WERI-Rb-1 (cell line): ENCODE results near the gene MYH14.

Source experiments
- DNase-seq: peaks from one replicate; pipeline ENCODE4 v3.0.0-alpha.2; 2020
- H3K27ac ChIP-seq: fragments of 250-450 bp; sonication (Bioruptor Pico); 2 replicates; pipeline ENCODE4 v1.5.1; 2020; ENCODE audit warnings: mild to moderate bottlenecking, moderate library complexity
- H3K27me3 ChIP-seq: fragments of 250-450 bp; sonication (Bioruptor Pico); 2 replicates; pipeline ENCODE4 v1.5.1; 2021; ENCODE audit warnings: mild to moderate bottlenecking, low read depth, moderate library complexity; ENCODE audit not compliant: insufficient read depth, severe bottlenecking
- H3K36me3 ChIP-seq: fragments of 250-450 bp; sonication (Bioruptor Pico); 2 replicates; pipeline ENCODE4 v1.5.1; 2020; ENCODE audit warnings: mild to moderate bottlenecking, moderate library complexity
- H3K4me3 ChIP-seq: 2 replicates; pipeline ENCODE4 v1.5.1; 2011; ENCODE audit warnings: low read depth, mild to moderate bottlenecking, control low read depth, low read length
- H3K9me3 ChIP-seq: fragments of 250-450 bp; sonication (Bioruptor Pico); 2 replicates; pipeline ENCODE4 v1.5.1; 2021; ENCODE audit warnings: mild to moderate bottlenecking, moderate library complexity; ENCODE audit not compliant: severe bottlenecking
- CTCF ChIP-seq: IDR thresholded peaks from 2 replicates; pipeline ENCODE4 v1.5.1; 2011; ENCODE audit warnings: low read depth, mild to moderate bottlenecking, control low read depth, inconsistent platforms, low read length

MYH14 gene

GRCh38 chr19:50203281-50204080 is at the start of gene MYH14:
TSS of gene MYH14 (plus strand) at chr19:50203622. CDS start at chr19:50210366, 6,744 bp downstream.
- TF ChIP-seq CTCF: no peak

GRCh38 chr19:50154529-50154928 is 48.9 kb upstream of the MYH14 start:
- peaks cover 3% of the 10 kb centered on the region for H3K9me3 ChIP-seq
- H3K27ac ChIP-seq: no peak overlapping the region
- no peak overlapping the region for H3K4me3 ChIP-seq
- no peaks in the 10 kb centered on the region for H3K36me3 ChIP-seq
- no peak for TF ChIP-seq CTCF
- DNase-seq: no peak
- peaks cover 70% of the 10 kb centered on the region for H3K27me3 ChIP-seq

More at GRCh38 chr19:50203281-50204080, at the start of gene MYH14:
- DNase-seq: no peak
- Histone ChIP-seq H3K27ac (no peak within 1 kb of the TSS), H3K36me3 (no peaks in the 10 kb centered on the region), H3K27me3 (peaks cover 89% of the 10 kb centered on the region), H3K4me3 (no peak within 1 kb of the TSS), H3K9me3 (peaks cover 11% of the 10 kb centered on the region)

- Histone ChIP-seq H3K4me3 (no peak overlapping the region), H3K9me3 (no peaks in the 10 kb centered on the region), H3K27me3 (peaks cover 69% of the 10 kb centered on the region), H3K27ac (no peak overlapping the region), H3K36me3 (no peaks in the 10 kb centered on the region)
- TF ChIP-seq CTCF: no peak
- DNase-seq: no peak
Measured at GRCh38 chr19:50155520-50156109, 47.8 kb upstream of the MYH14 start.

- no peaks in the 10 kb centered on the region for H3K9me3 ChIP-seq
- TF ChIP-seq CTCF: no peak
- H3K27ac ChIP-seq: no peak overlapping the region
- peaks cover 63% of the 10 kb centered on the region for H3K27me3 ChIP-seq
- no peaks in the 10 kb centered on the region for H3K36me3 ChIP-seq
- no peak for DNase-seq
- H3K4me3 ChIP-seq: no peak overlapping the region
Measured at GRCh38 chr19:50158577-50158976, 44.8 kb upstream of the MYH14 start.

GRCh38 chr19:50159078-50159477 is 44.3 kb upstream of the MYH14 start:
- no peaks in the 10 kb centered on the region for H3K9me3 ChIP-seq
- no peak for TF ChIP-seq CTCF
- no peaks in the 10 kb centered on the region for H3K36me3 ChIP-seq
- DNase-seq: no peak
- no peak overlapping the region for H3K4me3 ChIP-seq
- peaks cover 64% of the 10 kb centered on the region for H3K27me3 ChIP-seq
- H3K27ac ChIP-seq: no peak overlapping the region
